HEK293 (cell line): Measurements from ENCODE around the gene XCL1.

Experiments used
- CTCF ChIP-seq: fragments of 450-650 bp; formaldehyde crosslinking; IDR thresholded peaks from 2 replicates; pipeline ENCODE4 v1.5.1; 2016; ENCODE audit warnings: missing biosample characterization, missing genetic modification characterization
- PBX3 ChIP-seq: sonication (generic); formaldehyde crosslinking; IDR thresholded peaks from 2 replicates; pipeline ENCODE4 v1.8.1; 2022; ENCODE audit warnings: mild to moderate bottlenecking, moderate library complexity, missing genetic modification reagents
- PRDM4 ChIP-seq: fragments of 450-650 bp; formaldehyde crosslinking; IDR thresholded peaks from 2 replicates; pipeline ENCODE4 v1.5.1; 2017; ENCODE audit warnings: missing biosample characterization, missing genetic modification characterization
- TCF7L2 ChIP-seq: IDR thresholded peaks from 2 replicates; pipeline ENCODE4 v1.6.1; 2011; ENCODE audit warnings: low read depth, mild to moderate bottlenecking, inconsistent platforms, low read length, moderate library complexity, borderline replicate concordance
- ZBTB6 ChIP-seq: fragments of 450-650 bp; formaldehyde crosslinking; IDR thresholded peaks from 2 replicates; pipeline ENCODE4 v1.5.1; 2017; ENCODE audit warnings: missing biosample characterization, missing genetic modification characterization
- ZNF157 ChIP-seq: fragments of 450-650 bp; formaldehyde crosslinking; IDR thresholded peaks from 2 replicates; pipeline ENCODE4 v1.5.1; 2016; ENCODE audit warnings: missing biosample characterization, missing genetic modification characterization
- ZNF174 ChIP-seq: fragments of 450-650 bp; formaldehyde crosslinking; IDR thresholded peaks from 2 replicates; pipeline ENCODE4 v1.5.0; 2017; ENCODE audit warnings: missing biosample characterization, mild to moderate bottlenecking, missing genetic modification characterization
- ZNF19 ChIP-seq: fragments of 450-650 bp; formaldehyde crosslinking; IDR thresholded peaks from 2 replicates; pipeline ENCODE4; 2016; ENCODE audit warnings: missing biosample characterization, missing genetic modification characterization, low read depth
- ZNF280C ChIP-seq: fragments of 450-650 bp; formaldehyde crosslinking; IDR thresholded peaks from 2 replicates; pipeline ENCODE4 v1.5.1; 2016; ENCODE audit warnings: missing biosample characterization, missing genetic modification characterization
- ZNF311 ChIP-seq: fragments of 450-650 bp; formaldehyde crosslinking; IDR thresholded peaks from 2 replicates; pipeline ENCODE4 v1.5.1; 2017; ENCODE audit warnings: missing biosample characterization, missing genetic modification characterization, borderline replicate concordance
- ZNF354C ChIP-seq: fragments of 450-650 bp; formaldehyde crosslinking; IDR thresholded peaks from 2 replicates; pipeline ENCODE4 v1.5.1; 2016; ENCODE audit warnings: missing biosample characterization, missing genetic modification characterization, low read depth, borderline replicate concordance
- ZNF544 ChIP-seq: fragments of 450-650 bp; formaldehyde crosslinking; IDR thresholded peaks from 2 replicates; pipeline ENCODE4 v1.5.0; 2017; ENCODE audit warnings: missing biosample characterization, missing genetic modification characterization
- ZNF596 ChIP-seq: fragments of 450-650 bp; IDR thresholded peaks from 2 replicates; pipeline ENCODE4 v1.5.0; 2018; ENCODE audit warnings: missing biosample characterization, mild to moderate bottlenecking, missing genetic modification characterization, moderate library complexity

- TF ChIP-seq ZNF19 (tag by site-specific recombination): no peak
- no peak for TF ChIP-seq ZNF544 (tag by site-specific recombination)
- TF ChIP-seq ZNF354C: no peak
- TF ChIP-seq CTCF (tag by site-specific recombination): no peak
- no peak for TF ChIP-seq PBX3 (CRISPR knock-in tag)
- TF ChIP-seq PRDM4 (tag by site-specific recombination): no peak
- no peak for TF ChIP-seq ZNF174 (tag by site-specific recombination)
- TF ChIP-seq ZNF596 (tag by site-specific recombination): no peak
- no peak for TF ChIP-seq ZNF280C (tag by site-specific recombination)
- no peak for TF ChIP-seq TCF7L2
- TF ChIP-seq ZNF311 (tag by site-specific recombination): no peak
- TF ChIP-seq ZNF157: no peak
- TF ChIP-seq ZBTB6 (tag by site-specific recombination): no peak
These were observed 46.9 kb upstream of the XCL1 start for GRCh38 chr1:168529518-168529917.
